ENCODE measurements around the gene LRRC53.

LRRC53 gene

DNA sequence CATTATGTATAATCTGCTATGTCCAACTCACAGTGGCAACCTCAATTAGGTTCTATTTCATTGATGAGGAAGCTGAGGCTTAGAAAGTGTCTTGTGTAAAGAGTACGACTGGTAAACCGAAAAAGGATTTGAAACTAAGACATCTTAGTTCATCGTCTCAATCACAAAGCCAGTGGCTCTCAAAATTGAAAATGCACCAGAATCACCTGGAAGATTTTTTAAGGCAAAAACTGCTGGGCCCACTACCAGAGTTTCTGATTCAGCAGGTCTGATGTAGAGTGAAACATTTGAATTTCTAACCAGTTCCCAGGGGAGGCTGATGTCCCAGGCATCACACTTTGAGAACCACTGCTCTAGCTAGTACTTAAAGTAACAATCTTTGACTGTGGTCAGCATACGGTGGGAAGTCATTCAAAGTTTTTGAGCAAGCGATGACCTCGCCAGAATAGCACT, 5.2 kb upstream of the LRRC53 start:
- Histone ChIP-seq H3K27me3 (no peaks in the 10 kb centered on the region), H3K9me3 (no peaks in the 10 kb centered on the region), H3K4me1 (ENCODE audit: control insufficient read depth in 1 of 2, insufficient read depth in 1 of 2, low read depth in 1 of 2, low read length in 1 of 2) (no peaks in the 10 kb centered on the region), H3K4me3 (ENCODE audit: low read depth in 1 of 2, low read length in 1 of 2) (no peak overlapping the region), H3K27ac (no peak overlapping the region), H3K36me3 (no peaks in the 10 kb centered on the region)
- TF ChIP-seq, protein P1, sequence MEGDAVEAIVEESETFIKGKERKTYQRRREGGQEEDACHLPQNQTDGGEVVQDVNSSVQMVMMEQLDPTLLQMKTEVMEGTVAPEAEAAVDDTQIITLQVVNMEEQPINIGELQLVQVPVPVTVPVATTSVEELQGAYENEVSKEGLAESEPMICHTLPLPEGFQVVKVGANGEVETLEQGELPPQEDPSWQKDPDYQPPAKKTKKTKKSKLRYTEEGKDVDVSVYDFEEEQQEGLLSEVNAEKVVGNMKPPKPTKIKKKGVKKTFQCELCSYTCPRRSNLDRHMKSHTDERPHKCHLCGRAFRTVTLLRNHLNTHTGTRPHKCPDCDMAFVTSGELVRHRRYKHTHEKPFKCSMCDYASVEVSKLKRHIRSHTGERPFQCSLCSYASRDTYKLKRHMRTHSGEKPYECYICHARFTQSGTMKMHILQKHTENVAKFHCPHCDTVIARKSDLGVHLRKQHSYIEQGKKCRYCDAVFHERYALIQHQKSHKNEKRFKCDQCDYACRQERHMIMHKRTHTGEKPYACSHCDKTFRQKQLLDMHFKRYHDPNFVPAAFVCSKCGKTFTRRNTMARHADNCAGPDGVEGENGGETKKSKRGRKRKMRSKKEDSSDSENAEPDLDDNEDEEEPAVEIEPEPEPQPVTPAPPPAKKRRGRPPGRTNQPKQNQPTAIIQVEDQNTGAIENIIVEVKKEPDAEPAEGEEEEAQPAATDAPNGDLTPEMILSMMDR (IDR thresholded peaks at IDR 0.05): no peak

DNA sequence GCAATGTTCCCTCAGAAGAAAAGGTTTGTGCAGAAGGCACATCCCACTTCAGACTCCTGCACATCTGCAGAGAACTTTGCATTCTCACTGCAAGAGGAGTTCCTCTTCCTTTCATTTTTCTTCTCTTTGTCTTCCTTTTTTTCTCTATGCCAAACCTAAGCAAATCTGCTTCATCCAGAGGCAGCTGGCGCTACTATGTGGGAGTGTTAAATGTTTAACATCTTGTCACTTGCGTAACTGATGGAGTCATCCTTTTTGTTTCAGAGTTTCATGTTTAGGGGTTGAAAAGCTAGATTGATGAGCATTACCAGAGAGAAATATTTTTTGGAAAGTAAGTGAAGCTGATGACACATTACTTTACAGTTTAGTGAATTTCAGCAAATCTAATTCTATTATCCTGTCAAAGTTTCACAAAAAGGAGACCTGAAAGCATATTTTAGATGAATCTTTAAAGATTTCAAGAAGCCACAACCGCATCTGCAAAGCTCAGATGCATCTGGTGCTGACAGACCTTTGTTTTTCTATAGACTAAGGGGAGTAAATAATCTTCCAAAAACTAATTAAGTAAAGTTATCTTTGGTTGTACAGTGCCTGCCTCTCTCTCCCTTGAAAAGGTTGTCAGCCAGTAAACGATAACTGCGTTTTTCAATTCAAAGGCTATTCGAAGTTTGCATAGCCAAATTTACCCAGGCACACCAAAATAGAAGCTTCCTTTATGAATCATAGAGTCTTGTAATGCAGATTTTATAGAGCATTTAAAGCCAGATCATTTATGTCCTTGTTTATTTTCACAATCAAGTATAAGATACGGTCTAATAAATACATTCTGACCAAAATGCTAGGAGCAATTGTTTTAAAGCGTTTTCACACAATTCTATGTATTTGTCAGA, 1.2 kb upstream of the LRRC53 start:
- no peak overlapping the region for H3K4me3 ChIP-seq (ENCODE audit: low read depth in 1 of 2, low read length in 1 of 2)
- no peaks in the 10 kb centered on the region for H3K4me1 ChIP-seq (ENCODE audit: control insufficient read depth in 1 of 2, insufficient read depth in 1 of 2, low read depth in 1 of 2, low read length in 1 of 2)
- TF ChIP-seq, protein P1 (IDR thresholded peaks at IDR 0.05): no peak
- no peaks in the 10 kb centered on the region for H3K9me3 ChIP-seq
- H3K27ac ChIP-seq: no peak overlapping the region
- no peaks in the 10 kb centered on the region for H3K27me3 ChIP-seq
- no peaks in the 10 kb centered on the region for H3K36me3 ChIP-seq

DNA sequence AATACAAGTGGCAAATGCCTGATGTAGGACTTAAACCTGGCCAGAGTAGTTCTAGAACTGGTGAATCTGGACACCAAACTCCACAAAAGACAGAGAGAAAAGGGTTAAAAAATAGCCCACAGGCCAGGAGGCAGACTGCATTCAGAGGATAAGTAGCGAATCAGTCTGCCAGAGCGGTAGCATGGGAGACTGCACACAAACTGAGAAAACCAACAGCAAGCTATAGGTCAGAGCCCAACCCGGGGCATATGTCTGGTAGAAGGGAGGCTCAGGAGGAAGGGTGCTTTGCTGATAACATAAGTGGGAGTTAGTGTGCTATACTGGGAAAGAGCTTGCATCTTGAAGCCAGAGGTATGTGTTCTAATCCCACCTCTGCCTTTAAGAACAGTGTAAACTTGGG, 4.0 kb downstream of the LRRC53 start:
- Histone ChIP-seq H3K4me1 (ENCODE audit: control insufficient read depth in 1 of 2, insufficient read depth in 1 of 2, low read depth in 1 of 2, low read length in 1 of 2) (no peaks in the 10 kb centered on the region), H3K4me3 (ENCODE audit: low read depth in 1 of 2, low read length in 1 of 2) (no peak overlapping the region), H3K36me3 (no peaks in the 10 kb centered on the region), H3K9me3 (no peaks in the 10 kb centered on the region), H3K27ac (no peak overlapping the region), H3K27me3 (no peaks in the 10 kb centered on the region)
- TF ChIP-seq, protein P1 (IDR thresholded peaks at IDR 0.05): no peak

DNA sequence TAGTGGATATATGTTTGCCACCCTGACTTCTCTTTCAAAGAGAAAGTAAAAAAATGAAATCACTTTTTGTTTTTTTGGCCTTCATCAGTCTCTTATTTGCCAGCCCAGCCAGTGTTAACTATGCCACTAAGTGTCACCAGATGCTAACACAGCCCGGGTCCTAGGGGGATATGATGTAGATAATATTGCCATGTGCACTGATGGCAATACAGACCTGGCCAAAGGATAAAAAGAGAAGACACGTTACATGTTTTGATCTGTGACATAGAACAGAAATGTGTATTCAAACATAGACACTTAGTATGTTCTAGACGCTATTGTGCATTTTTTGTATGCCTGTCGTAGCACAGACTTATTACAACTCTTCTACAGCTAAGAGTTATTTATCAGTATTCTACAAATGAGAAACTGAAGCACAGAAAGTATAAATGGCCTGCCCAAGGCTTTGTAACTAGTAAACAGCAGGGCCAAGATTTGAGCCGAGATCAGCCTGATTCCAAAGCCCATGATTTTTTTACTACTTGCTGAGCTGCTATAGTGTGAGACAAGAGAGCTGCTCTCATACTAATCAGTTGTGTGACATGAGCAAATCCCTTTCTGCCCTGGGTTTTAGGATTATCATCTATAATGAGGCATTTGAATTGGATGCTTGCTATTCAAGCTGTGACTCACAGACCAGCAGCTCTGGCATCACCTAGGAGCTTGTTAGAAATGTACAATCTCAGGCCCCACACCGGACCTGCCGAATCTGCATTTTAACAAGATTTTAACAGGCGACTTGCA, 6.3 kb downstream of the LRRC53 start:
- TF ChIP-seq, protein P1 (IDR thresholded peaks at IDR 0.05): no peak
- H3K9me3 ChIP-seq: no peaks in the 10 kb centered on the region
- H3K36me3 ChIP-seq: no peaks in the 10 kb centered on the region
- no peak overlapping the region for H3K4me3 ChIP-seq (ENCODE audit: low read depth in 1 of 2, low read length in 1 of 2)
- no peaks in the 10 kb centered on the region for H3K27me3 ChIP-seq
- H3K4me1 ChIP-seq (ENCODE audit: control insufficient read depth in 1 of 2, insufficient read depth in 1 of 2, low read depth in 1 of 2, low read length in 1 of 2): no peaks in the 10 kb centered on the region
- H3K27ac ChIP-seq: no peak overlapping the region

DNA sequence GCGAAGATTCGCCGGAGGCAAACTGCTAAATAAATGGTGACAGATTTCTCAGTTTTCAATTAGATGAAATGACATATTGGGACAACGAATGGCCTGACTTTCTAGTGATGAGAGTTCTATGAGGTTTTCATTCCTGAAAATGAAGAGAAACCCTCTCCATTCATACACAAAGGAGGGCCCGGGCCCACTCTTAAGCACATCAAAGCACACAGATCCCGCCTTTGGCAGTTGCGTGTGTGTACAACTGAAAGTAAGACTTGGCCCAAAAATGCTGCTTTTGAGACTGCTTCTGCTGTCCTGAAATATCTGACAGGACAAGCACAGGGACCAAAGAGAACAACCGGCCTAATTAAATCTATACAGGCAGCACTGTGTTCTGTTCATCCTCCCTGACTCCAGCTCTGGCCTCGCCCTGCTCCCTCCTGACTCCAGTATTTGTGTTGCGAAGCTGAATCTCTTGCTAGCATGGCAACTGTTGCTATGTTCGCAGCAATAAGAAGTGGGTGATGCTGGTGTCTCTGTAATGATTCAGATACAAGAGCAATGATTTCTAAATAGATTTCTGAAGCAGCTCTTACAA, 7.4 kb downstream of the LRRC53 start:
- H3K9me3 ChIP-seq: no peaks in the 10 kb centered on the region
- H3K4me3 ChIP-seq (ENCODE audit: low read depth in 1 of 2, low read length in 1 of 2): no peak overlapping the region
- no peak overlapping the region for H3K27ac ChIP-seq
- no peaks in the 10 kb centered on the region for H3K4me1 ChIP-seq (ENCODE audit: control insufficient read depth in 1 of 2, insufficient read depth in 1 of 2, low read depth in 1 of 2, low read length in 1 of 2)
- no peaks in the 10 kb centered on the region for H3K36me3 ChIP-seq
- H3K27me3 ChIP-seq: no peaks in the 10 kb centered on the region
- TF ChIP-seq, protein P1 (IDR thresholded peaks at IDR 0.05): no peak
